IPS-NIHi11 (cell line): ENCODE data around the gene CXCL10.

Experiments used
- DNase-seq: peaks from one replicate; pipeline ENCODE4 v3.0.0; 2012; ENCODE audit warnings: mixed read lengths, low spot score

The CXCL10 gene

DNA sequence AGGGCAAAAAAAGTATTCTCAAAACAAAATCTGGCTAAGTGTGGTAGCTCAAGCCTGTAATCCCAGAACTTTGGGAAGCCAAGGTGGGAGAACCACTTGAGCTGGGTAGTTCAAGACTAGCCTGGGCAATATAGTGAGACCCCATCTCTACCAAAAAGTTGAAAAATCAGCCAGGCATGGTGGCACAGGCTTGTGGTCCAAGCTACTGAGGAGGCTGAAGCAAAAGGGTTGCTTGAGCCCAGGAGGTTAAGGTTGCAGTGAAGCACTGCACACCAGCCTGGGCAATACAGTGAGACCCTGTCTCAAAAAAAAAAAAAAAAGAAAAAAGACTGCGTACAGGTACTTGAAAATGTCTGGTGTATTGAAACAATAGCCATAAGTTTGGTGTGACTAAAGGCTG, 30.8 kb downstream of the CXCL10 start:
- no peak for DNase-seq

DNA sequence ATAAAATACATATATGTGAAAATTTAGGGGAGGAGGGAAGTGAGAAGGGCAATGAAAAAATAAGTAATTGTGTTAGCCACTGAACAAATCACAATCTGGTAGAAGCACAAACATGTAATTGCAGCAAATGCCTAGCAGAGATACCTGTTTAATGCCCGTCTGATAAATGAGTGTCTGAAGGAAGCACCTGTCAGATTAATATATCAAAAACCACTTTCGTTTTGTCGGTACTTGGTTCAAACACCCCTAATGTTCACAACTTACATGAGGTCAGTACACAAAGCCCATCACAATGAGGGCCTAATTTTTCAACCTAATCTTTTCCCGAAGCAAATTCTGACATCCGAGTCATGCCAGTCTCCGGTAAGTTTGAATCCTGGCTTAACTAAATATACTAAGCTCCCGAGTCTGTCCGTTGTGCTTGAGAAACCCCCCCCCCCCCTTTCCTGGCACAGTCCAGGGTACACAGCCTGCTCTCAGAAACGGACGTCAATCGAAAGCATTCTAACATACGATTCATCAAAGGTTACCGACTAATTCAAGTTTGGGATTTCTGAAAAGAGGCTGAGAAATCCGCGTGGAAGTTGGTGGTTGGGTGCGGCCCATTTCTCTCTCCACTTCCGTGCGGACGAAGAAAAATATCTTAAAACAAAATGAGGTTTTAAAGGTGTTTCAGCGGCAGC, 33.3 kb downstream of the CXCL10 start:
- no peak for DNase-seq

DNA sequence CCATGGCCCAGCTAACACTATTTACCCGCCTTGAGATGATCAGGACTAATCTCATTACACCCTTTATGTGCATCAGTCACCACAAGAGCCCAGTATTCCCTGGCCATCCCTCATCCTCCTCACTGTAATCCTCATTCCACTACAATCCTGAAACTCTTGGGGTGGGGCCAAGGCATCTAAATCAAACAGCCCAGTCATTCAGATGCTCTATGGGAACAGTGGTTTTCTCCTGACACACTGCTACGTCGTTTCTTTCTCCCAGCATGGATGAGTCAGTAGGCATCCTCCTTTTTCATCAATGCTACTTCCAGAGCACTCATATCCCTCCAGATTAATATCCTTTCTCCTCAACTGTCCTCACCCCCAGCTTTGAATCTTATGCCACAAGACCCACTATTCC, 38.2 kb downstream of the CXCL10 start:
- DNase-seq = no peak

DNA sequence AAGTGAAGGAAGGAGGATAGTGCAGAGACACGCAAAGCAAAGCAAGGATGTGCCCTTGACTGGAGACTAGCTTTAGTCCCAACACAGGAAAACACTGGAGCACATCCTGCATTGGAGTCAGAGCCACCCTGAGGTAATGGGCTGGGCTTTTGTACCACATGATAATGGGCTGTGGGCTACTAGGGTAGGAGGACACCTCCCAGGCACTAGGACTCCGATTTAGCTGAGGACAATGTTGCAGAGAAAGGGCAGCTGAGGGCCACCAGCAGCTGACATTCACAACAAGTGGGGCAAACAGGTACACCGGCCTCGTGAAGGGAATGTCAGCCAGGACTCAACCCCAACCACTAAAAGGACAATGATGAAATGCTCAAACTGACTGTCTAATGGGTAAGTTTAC, 42.7 kb downstream of the CXCL10 start:
- DNase-seq = no peak

DNA sequence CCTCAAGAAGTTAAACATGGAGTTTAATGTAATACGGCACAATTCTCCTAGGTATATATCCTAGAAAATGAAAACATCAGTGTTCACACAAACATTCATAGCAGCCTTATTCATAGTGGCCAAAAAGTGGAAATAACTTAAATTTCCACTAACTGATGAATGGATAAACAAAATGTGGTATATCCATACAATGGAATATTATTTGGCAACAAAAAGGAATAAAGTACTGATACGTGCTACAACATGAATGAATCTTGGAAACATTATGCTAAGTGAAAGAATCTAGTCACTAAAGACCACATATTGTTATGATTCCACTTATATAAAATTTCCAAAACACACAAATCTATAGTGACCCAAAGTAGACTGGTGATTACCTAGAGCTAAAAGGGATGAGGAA, 47.1 kb downstream of the CXCL10 start:
- DNase-seq = no peak

DNA sequence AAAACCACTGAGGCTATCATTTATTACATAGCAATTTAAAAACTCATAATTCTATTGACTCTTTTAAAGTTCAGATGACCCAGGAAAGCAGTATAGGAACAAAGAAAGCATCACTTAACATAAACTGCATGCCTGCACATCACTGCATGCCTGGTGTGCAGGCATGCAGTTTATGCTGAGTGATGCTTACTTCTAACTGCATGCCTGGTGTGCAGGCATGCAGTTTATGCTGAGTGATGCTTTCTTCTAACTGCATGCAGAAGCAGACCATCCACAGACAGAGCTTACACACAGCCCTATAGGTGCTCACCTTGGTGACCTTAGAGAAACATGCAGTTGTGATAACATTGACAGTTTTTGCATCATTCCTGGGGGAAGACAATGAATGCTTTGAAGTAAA, 49.5 kb downstream of the CXCL10 start:
- no peak for DNase-seq
